Hepatocyte (in vitro differentiated cells): ENCODE measurements around the gene CAPG.

Source experiments
- CTCF ChIP-seq: fragments of 200-600 bp; sonication (generic); IDR thresholded peaks from 2 replicates; pipeline ENCODE4 v1.5.1; 2016; ENCODE audit warnings: antibody characterized with exemption, mild to moderate bottlenecking; ENCODE audit not compliant: poor library complexity
- EZH2 ChIP-seq: fragments of 200-600 bp; sonication (generic); IDR thresholded peaks from 2 replicates; pipeline ENCODE4 v1.6.1; 2016; ENCODE audit warnings: antibody characterized with exemption, mild to moderate bottlenecking, borderline replicate concordance
- EZH2phosphoT487 ChIP-seq: fragments of 200-600 bp; sonication (generic); IDR thresholded peaks from one replicate; pipeline ENCODE4 v1.6.1; 2018; ENCODE audit warnings: antibody characterized with exemption, mild to moderate bottlenecking, low read depth, moderate library complexity; ENCODE audit not compliant: unreplicated experiment, severe bottlenecking

- TF ChIP-seq CTCF: no peak
- no peak for TF ChIP-seq EZH2phosphoT487
- no peak for TF ChIP-seq EZH2
Observed at GRCh38 chr2:85419009-85419675, 9.0 kb upstream of the CAPG start.
